Measurements from ENCODE around the gene AK9.
A peak's percentile ranks its signal among the peaks of the same experiment; 100 is the strongest.

Gene AK9

DNA sequence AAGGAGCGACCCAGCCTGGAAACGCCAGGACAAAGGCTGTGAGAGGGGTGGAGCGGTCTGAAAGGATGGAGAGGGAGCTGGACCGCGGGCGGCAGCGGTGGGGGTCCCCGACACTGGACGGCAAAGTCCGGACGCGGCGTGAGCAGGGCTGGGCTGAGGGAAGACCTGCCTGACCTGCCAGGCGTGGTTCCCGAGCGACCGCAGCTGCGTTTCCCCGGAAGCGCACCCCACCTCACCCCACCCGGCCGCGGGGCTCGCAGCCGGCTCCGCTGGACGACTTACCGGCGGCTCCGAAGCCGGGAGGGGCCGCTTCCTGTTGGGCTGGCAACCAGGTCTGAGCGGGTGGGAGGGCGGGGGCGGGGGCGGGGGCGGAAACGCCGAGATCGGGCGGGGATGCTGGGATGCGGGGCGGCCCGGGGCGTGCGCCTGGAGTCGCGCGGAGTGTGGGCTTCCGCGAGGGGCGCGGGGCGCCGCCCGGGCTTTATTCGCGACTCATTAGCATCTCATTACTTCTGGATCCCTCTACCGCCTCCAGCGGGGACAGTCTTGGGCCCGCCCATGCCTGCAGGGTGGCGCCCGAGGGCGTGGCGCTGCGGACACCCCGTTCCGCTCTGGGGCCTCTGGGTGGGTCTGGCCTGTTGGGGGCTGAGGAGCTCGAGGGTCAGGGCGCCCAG is 235.4 kb downstream of the AK9 start, which contains the start of gene MICAL1:
MICAL1 (minus strand) TSS at position 336 of the 674 bp plus-strand sequence. CDS start 1,576 bp downstream, outside the sequence.
- ChIA-PET CTCF (interaction anchor here (0.7 to 1.8 kb wide), 5 partner anchors 9 to 1298 kb away, joined by 3 to 5 read pairs (median 3); no protein-coding TSS in a partner anchor), POLR2A (ENCODE audit: low non-redundant PET) (no interaction called here)
- TF ChIP-seq, protein P1, sequence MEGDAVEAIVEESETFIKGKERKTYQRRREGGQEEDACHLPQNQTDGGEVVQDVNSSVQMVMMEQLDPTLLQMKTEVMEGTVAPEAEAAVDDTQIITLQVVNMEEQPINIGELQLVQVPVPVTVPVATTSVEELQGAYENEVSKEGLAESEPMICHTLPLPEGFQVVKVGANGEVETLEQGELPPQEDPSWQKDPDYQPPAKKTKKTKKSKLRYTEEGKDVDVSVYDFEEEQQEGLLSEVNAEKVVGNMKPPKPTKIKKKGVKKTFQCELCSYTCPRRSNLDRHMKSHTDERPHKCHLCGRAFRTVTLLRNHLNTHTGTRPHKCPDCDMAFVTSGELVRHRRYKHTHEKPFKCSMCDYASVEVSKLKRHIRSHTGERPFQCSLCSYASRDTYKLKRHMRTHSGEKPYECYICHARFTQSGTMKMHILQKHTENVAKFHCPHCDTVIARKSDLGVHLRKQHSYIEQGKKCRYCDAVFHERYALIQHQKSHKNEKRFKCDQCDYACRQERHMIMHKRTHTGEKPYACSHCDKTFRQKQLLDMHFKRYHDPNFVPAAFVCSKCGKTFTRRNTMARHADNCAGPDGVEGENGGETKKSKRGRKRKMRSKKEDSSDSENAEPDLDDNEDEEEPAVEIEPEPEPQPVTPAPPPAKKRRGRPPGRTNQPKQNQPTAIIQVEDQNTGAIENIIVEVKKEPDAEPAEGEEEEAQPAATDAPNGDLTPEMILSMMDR (conservative IDR thresholded peaks at IDR 0.05; ENCODE audit: low read depth) = no peak
- peak; percentile 65 for DNase-seq (ENCODE audit: low spot score)
- peak within 1 kb of the TSS; percentile 87 for H3K27ac ChIP-seq

DNA sequence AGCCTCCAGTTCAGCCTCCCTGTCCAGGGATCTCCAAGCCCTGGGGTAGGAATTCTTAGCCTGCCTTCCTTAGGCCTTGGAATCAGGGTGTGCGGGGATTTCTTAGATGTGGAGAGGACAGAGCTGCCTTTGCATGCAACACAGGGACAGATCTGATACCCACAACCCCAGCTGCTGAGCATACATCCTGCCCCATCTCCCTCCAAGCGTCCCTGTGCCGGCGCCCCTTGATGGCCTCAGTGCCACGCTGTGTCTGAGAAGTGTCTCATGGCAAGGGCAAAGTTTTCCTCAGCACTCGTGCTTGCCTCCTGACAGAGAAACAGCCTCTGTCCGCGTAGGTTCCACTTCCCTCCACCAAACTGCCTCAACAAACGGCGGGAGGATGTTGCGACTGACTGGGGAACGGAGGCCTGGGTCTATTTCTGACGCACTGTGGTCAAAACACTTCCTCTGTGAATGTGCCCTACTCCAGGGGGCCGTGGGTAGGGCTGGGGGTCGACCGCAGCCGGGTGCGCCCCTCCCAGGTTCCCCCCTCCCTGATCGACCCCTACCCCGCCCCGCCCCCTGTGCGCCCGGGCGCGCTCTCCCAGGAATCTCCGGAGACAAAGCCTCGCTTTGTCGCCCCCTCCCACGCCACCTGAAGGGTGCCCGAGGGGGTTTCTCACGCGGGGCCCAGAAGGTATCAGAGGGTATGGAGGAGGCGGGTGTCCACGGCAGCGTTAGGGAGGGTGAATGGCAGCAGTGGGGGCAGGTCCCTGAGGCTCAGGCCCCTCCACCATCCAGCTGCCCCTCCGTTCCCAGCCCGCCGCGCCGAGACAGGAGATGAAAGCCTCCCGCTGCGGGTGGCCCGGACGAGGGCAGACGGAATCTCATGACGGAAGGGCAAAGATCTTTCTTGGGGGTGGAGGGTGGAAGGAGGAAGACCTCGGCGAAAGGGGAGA is 236.2 kb downstream of the AK9 start:
- ChIA-PET CTCF (interaction anchor here (0.7 to 0.8 kb wide), 2 partner anchors 12 to 651 kb away, joined by 3 to 5 read pairs; no protein-coding TSS in a partner anchor), POLR2A (ENCODE audit: low non-redundant PET) (no interaction called here)
- DNase-seq (ENCODE audit: low spot score) = no peak
- peak overlapping the region; percentile 87 for H3K27ac ChIP-seq
- TF ChIP-seq, protein P1 (conservative IDR thresholded peaks at IDR 0.05; ENCODE audit: low read depth) = no peak

DNA sequence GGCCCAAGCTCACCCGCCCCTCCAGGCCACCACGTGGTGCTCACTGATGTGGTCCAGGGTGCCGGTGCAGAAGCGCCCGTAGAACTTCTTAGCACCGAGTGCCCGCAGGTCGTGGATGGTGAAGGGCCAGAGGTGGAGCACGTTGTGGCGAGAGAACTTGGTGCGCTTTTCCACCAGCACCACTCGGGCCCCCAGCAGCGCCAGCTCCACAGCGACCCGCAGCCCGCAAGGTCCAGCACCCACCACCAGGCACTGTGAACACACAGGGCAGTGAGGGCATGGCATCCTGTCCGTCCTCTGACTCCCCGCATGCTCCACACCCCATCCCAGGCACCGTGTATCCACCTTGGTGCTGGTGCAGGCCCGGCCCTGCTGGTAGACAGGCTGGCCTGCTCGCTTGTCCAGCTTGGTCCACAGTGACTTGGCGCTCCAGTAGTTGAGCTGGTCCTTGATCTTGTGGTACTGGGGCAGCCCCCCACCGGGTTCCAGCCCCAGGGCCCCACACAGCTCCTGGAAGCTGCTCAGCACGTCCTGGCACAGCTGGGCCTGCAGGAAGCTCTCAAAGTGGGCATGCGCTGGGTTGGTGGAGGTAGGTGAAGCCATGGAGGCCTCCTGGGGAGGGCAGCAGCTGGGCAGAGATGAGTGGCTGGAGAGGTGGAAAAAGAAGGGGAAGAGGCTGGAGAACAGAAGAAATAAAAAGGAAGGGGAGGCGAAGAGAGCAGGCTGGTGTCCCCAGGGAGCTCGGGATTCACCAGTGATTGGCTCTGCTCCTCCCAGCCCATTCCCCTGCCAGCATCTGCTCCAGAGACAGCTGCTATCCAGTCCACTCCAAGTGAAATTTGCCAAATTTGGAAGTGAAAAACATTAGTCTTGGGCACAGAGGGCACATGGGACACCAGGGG is 237.2 kb downstream of the AK9 start:
- DNase-seq (ENCODE audit: low spot score) = no peak
- POLR2A ChIA-PET (ENCODE audit: low non-redundant PET) = no interaction called here
- CTCF ChIA-PET = interaction anchor here (0.7 kb wide), 1 partner anchor 8 kb away, joined by 3 read pairs; no protein-coding TSS in a partner anchor
- peak overlapping the region; percentile 87 for H3K27ac ChIP-seq
- TF ChIP-seq, protein P1 (conservative IDR thresholded peaks at IDR 0.05; ENCODE audit: low read depth) = no peak

DNA sequence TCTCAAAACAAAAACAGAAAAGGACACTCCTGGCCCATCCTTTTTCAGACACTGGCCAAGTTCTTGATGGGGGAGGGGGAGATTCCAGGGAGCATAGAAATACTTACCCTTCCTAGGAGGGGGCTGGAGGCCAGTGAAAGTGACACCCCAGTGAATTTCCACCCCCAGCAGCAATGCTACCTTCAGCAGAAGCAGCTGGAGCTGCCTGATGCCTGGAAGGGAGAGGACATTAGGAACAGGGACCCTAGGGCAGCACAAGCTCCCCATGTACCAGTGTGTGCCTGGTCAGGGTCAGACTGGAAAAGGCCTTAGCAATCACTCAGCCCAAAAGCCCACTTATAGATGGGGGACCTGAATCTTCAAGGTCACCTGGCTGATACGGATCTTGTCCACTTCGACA is 237.8 kb downstream of the AK9 start:
- peak overlapping the region; percentile 87; the same call in 1 of the 2 replicates for H3K27ac ChIP-seq
- TF ChIP-seq, protein P1 (conservative IDR thresholded peaks at IDR 0.05; ENCODE audit: low read depth) = no peak
- DNase-seq (ENCODE audit: low spot score) = no peak
- ChIA-PET POLR2A (ENCODE audit: low non-redundant PET) (no interaction called here), CTCF (interaction anchor here (0.7 kb wide), 1 partner anchor 8 kb away, joined by 3 read pairs; no protein-coding TSS in a partner anchor)

DNA sequence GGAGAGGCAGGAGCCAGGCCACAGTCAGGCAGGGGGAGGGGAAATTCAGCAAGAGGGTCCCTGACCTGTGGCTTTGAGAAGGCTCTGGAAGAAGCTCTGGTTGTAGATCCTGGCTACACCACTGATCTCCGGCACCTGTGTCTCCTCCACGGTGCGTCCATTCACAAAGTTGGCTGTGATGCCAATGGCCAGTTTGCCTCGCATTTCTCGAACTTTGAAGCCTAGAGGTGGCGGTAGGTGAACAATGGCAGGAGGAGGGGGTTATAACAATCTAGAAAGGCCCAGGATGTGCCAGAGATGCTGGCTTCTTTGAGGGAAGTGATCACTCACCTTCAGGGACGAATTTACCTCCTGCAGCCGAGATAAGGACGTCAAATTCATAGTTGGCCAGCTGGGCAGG is 238.8 kb downstream of the AK9 start:
- CTCF ChIA-PET = interaction anchor here (0.9 kb wide), 1 partner anchor 12 kb away, joined by 3 read pairs; the partner anchor contains the start of genes PPIL6 and SMPD2
- 0 out of 2 replicates have a peak overlapping the region, but pooled peaks have one; percentile 4 for H3K27ac ChIP-seq
- no peak for DNase-seq (ENCODE audit: low spot score)
- TF ChIP-seq, protein P1 (conservative IDR thresholded peaks at IDR 0.05; ENCODE audit: low read depth) = no peak
- POLR2A ChIA-PET (ENCODE audit: low non-redundant PET) = no interaction called here
